ENCODE results near the gene KCND3.
A peak's percentile ranks its signal among the peaks of the same experiment; 100 is the strongest.

KCND3 gene

GRCh38 chr1:111990878-111991718, 1.6 kb upstream of the KCND3 start:
- peak overlapping the region; percentile 93 to 99 (median 96); a peak in 21 of 22 replicates for H3K4me2 ChIP-seq
- peak overlapping the region in 9 of 10 experiments; percentile 59 to 75 (median 66); a peak in 17 of 20 replicates for H3K4me3 ChIP-seq

GRCh38 chr1:111990026-111990877, 784 bp upstream of the KCND3 start:
- H3K36me3 ChIP-seq = no peaks in the 10 kb centered on the region
- no peak for TF ChIP-seq Cebpa-rat (IDR thresholded peaks at IDR 0.05)
- peaks cover 64 to 76% (median 71%) of the 10 kb centered on the region in 11 experiments for H3K27me3 ChIP-seq
- no peak overlapping the region for H3K27ac ChIP-seq
- H3K4me1 ChIP-seq = peaks cover 13 to 35% (median 23%) of the 10 kb centered on the region in 10 experiments
- peak overlapping the region; percentile 93 to 99 (median 96) for H3K4me2 ChIP-seq
- peaks cover 0 to 59% (median 30%) of the 10 kb centered on the region in 11 experiments; a peak in 17 of 22 replicates for H4K20me1 ChIP-seq
- peak overlapping the region in 10 of 11 experiments; percentile 42 to 70 (median 56); a peak in 16 of 22 replicates for H3K9ac ChIP-seq
- H3K9me3 ChIP-seq (replicated peaks in 1 of 11) = no peaks in the 10 kb centered on the region
- H3K4me3 ChIP-seq = peak overlapping the region; percentile 59 to 75 (median 66)

More at GRCh38 chr1:111990878-111991718, 1.6 kb upstream of the KCND3 start:
- no peak for TF ChIP-seq Cebpa-rat (IDR thresholded peaks at IDR 0.05)
- Histone ChIP-seq H3K9ac (0 out of 22 replicates have a peak overlapping the region, but pooled peaks of 1 of the 11 experiments have one; percentile 70), H3K4me1 (peaks cover 13 to 35% (median 23%) of the 10 kb centered on the region in 10 experiments), H4K20me1 (peaks cover 0 to 59% (median 30%) of the 10 kb centered on the region in 11 experiments; a peak in 17 of 22 replicates), H3K27me3 (peaks cover 63 to 75% (median 69%) of the 10 kb centered on the region in 11 experiments), H3K27ac (no peak overlapping the region), H3K9me3 (replicated peaks in 1 of 11) (no peaks in the 10 kb centered on the region), H3K36me3 (no peaks in the 10 kb centered on the region)

GRCh38 chr1:111988743-111989453, 570 bp downstream of the KCND3 start:
- Histone ChIP-seq H4K20me1 (peaks cover 0 to 59% (median 30%) of the 10 kb centered on the region in 11 experiments; a peak in 17 of 22 replicates), H3K9ac (peak overlapping the region; percentile 17 to 70 (median 58); a peak in 20 of 22 replicates), H3K4me1 (peaks cover 13 to 35% (median 23%) of the 10 kb centered on the region in 10 experiments), H3K36me3 (no peaks in the 10 kb centered on the region), H3K27ac (0 out of 22 replicates have a peak overlapping the region, but pooled peaks of 1 of the 11 experiments have one; percentile 11), H3K27me3 (peaks cover 64 to 89% (median 73%) of the 10 kb centered on the region in 11 experiments), H3K4me2 (peak overlapping the region; percentile 93 to 99 (median 96)), H3K4me3 (peak overlapping the region; percentile 59 to 75 (median 66)), H3K9me3 (replicated peaks in 1 of 11) (no peaks in the 10 kb centered on the region)
- no peak for TF ChIP-seq Cebpa-rat (IDR thresholded peaks at IDR 0.05)

DNA sequence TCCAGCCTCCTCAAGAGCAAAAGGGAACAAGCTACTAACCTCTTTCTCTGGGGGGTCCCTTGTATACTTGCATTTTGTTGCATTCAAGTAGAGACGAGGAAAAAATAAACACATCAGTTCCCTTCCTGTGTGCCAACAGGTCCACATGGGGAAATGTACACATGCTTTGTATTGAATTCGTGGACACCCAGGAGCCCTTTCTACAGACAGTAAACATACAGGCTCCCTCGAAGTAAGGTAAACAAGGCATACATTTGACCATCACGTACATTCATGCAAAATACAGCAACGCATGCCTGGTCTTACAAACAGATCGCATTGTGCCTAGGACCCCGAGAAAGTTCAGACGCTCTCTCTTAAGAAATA, 1.1 kb downstream of the KCND3 start:
- no peak for TF ChIP-seq Cebpa-rat (IDR thresholded peaks at IDR 0.05)
- peaks cover 13 to 35% (median 23%) of the 10 kb centered on the region in 10 experiments for H3K4me1 ChIP-seq
- H3K4me2 ChIP-seq = peak overlapping the region in 2 of 11 experiments; percentile 94 to 97; a peak in 2 of 22 replicates
- no peaks in the 10 kb centered on the region for H3K36me3 ChIP-seq
- H3K9me3 ChIP-seq (replicated peaks in 1 of 11) = no peaks in the 10 kb centered on the region
- peaks cover 64 to 90% (median 71%) of the 10 kb centered on the region in 11 experiments for H3K27me3 ChIP-seq
- no peak overlapping the region for H3K27ac ChIP-seq
- peak overlapping the region in 1 of 10 experiments; percentile 75; a peak in 1 of 20 replicates for H3K4me3 ChIP-seq
- H4K20me1 ChIP-seq = peaks cover 0 to 59% (median 30%) of the 10 kb centered on the region in 11 experiments; a peak in 17 of 22 replicates
- H3K9ac ChIP-seq = no peak overlapping the region

- Histone ChIP-seq H3K4me3 (no peak overlapping the region), H3K9me3 (replicated peaks in 1 of 11) (no peaks in the 10 kb centered on the region), H3K4me2 (no peak overlapping the region), H3K27ac (no peak overlapping the region), H3K36me3 (no peaks in the 10 kb centered on the region), H3K4me1 (peaks cover 13 to 31% (median 23%) of the 10 kb centered on the region in 10 experiments), H4K20me1 (peaks cover 0 to 59% (median 30%) of the 10 kb centered on the region in 11 experiments; a peak in 17 of 22 replicates), H3K27me3 (peaks cover 61 to 88% (median 67%) of the 10 kb centered on the region in 11 experiments), H3K9ac (no peak overlapping the region)
- no peak for TF ChIP-seq Cebpa-rat (IDR thresholded peaks at IDR 0.05)
Measured at GRCh38 chr1:111987502-111987901, 2.0 kb downstream of the KCND3 start.

DNA sequence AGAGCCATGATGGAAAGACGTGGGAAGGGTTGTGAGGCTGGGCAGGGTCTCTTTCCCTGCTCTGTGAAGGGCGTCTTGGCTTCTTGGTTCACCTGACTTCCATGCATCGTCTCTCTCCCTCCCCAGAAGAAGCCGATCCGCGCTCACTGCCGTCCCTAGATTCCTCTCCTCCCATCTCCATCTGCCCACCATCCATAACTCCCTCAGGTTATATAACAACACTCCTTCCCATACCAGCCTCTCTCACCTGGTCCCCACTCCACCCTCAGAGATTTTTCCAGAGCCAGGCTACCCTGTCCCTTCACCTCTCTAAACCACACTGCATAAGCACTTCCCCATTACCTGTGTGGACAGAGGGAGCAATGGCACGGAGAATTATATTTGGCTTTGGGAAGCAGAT, 6.0 kb downstream of the KCND3 start:
- Histone ChIP-seq H3K4me3 (no peak overlapping the region), H3K36me3 (no peaks in the 10 kb centered on the region), H3K9me3 (replicated peaks in 1 of 11) (no peaks in the 10 kb centered on the region), H3K27ac (no peak overlapping the region), H4K20me1 (peaks cover 0 to 26% (median 6%) of the 10 kb centered on the region in 11 experiments; a peak in 12 of 22 replicates), H3K4me1 (no peaks in the 10 kb centered on the region), H3K4me2 (no peak overlapping the region), H3K27me3 (peaks cover 21 to 69% (median 27%) of the 10 kb centered on the region in 11 experiments), H3K9ac (no peak overlapping the region)
- TF ChIP-seq Cebpa-rat (IDR thresholded peaks at IDR 0.05) = no peak

GRCh38 chr1:111982428-111982827, 7.0 kb downstream of the KCND3 start:
- H4K20me1 ChIP-seq = peaks cover 0 to 24% (median 0%) of the 10 kb centered on the region in 11 experiments; a peak in 5 of 22 replicates
- no peaks in the 10 kb centered on the region for H3K9me3 ChIP-seq (replicated peaks in 1 of 11)
- H3K36me3 ChIP-seq = no peaks in the 10 kb centered on the region
- H3K4me2 ChIP-seq = no peak overlapping the region
- no peak for TF ChIP-seq Cebpa-rat (IDR thresholded peaks at IDR 0.05)
- no peak overlapping the region for H3K4me3 ChIP-seq
- H3K4me1 ChIP-seq = no peaks in the 10 kb centered on the region
- no peak overlapping the region for H3K27ac ChIP-seq
- peaks cover 10 to 69% (median 16%) of the 10 kb centered on the region in 11 experiments for H3K27me3 ChIP-seq
- H3K9ac ChIP-seq = no peak overlapping the region

DNA sequence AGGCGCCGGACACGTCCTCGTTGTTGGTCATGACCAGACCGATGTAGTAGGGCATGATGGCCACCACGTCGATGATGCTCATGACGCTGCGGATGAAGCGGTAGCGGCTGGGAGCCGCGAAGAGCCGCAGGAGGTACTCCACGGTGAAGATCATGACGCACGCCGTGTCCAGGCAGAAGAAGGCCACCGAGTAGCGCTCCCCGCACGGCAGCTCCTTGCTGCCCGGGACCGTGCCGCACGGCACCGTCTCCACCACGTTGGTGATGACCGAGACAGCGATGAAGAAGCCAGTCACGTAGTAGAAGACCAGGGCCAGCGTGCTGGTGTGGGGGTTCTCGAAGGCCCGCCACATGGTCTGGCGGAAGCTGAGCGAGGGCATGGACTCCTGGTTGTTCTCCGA, 7.6 kb downstream of the KCND3 start:
- Histone ChIP-seq H3K4me1 (no peaks in the 10 kb centered on the region), H3K9me3 (replicated peaks in 1 of 11) (no peaks in the 10 kb centered on the region), H3K27ac (no peak overlapping the region), H3K4me2 (no peak overlapping the region), H3K4me3 (no peak overlapping the region), H4K20me1 (peaks cover 0 to 24% (median 0%) of the 10 kb centered on the region in 11 experiments; a peak in 4 of 22 replicates), H3K9ac (no peak overlapping the region), H3K36me3 (no peaks in the 10 kb centered on the region), H3K27me3 (peaks cover 5 to 69% (median 11%) of the 10 kb centered on the region in 11 experiments)
- no peak for TF ChIP-seq Cebpa-rat (IDR thresholded peaks at IDR 0.05)
